Keratinocyte (primary cell): ENCODE measurements around the gene MSI1. TPM values are rescaled to one million over a fixed set of nuclear protein-coding genes. Genes with fewer than 3 reads are reported as not detected.

ENCODE experiments used
- DNase-seq: peaks from one replicate; pipeline ENCODE4 v3.0.0-alpha.2; 2011; ENCODE audit warnings: low read depth, missing footprints, low spot score
- FAIRE-seq: peaks from 2 replicates; lab custom pipeline; 2011; peaks lifted over from hg19 to GRCh38; lab: Jason Lieb, UNC
- H2AFZ ChIP-seq: 2 replicates; pipeline ENCODE4 v1.6.0; 2012; ENCODE audit warnings: low read length, control low read depth, inconsistent platforms; ENCODE audit not compliant: control insufficient read depth
- H3K27ac ChIP-seq: 2 replicates; pipeline ENCODE4 v1.5.1; 2011; ENCODE audit warnings: low read length; ENCODE audit not compliant: control insufficient read depth, insufficient read depth
- H3K27me3 ChIP-seq: 3 replicates; pipeline ENCODE4 v1.6.0; 2011; ENCODE audit warnings: low read length; ENCODE audit not compliant: control insufficient read depth, insufficient read depth; ENCODE audit errors: extremely low read depth
- H3K36me3 ChIP-seq, 2 experiments: 2 replicates in 1 of 2; 3 replicates in 1 of 2; pipeline ENCODE4 v1.5.1; 2011; ENCODE audit warnings: low read length in 2 of 2, mild to moderate bottlenecking in 1 of 2; ENCODE audit not compliant: control insufficient read depth in 2 of 2, insufficient read depth in 2 of 2; ENCODE audit errors: extremely low read depth in 1 of 2
- H3K4me1 ChIP-seq: 3 replicates; pipeline ENCODE4 v1.5.1; 2011; ENCODE audit warnings: low read length; ENCODE audit not compliant: control insufficient read depth, insufficient read depth; ENCODE audit errors: extremely low read depth
- H3K4me2 ChIP-seq: 3 replicates; pipeline ENCODE4 v1.6.0; 2011; ENCODE audit warnings: low read depth, low read length; ENCODE audit not compliant: control insufficient read depth, insufficient read depth; ENCODE audit errors: extremely low read depth
- H3K4me3 ChIP-seq, 3 experiments: fragments of 200-600 bp in 1 of 3; sonication (generic) in 1 of 3; 2 replicates in 2 of 3; 3 replicates in 1 of 3; pipeline ENCODE4 v1.5.1; 2011 to 2016; ENCODE audit warnings: low read length in 3 of 3, mild to moderate bottlenecking in 3 of 3, control low read depth in 2 of 3, inconsistent platforms in 1 of 3, low read depth in 1 of 3, mixed read lengths in 1 of 3, mixed run types in 1 of 3, moderate library complexity in 1 of 3; ENCODE audit not compliant: control insufficient read depth in 2 of 3, insufficient read depth in 2 of 3; ENCODE audit errors: extremely low read depth in 1 of 3
- H3K79me2 ChIP-seq: 2 replicates; pipeline ENCODE4 v1.6.0; 2012; ENCODE audit warnings: low read length; ENCODE audit not compliant: control insufficient read depth, insufficient read depth
- H3K9ac ChIP-seq: 3 replicates; pipeline ENCODE4 v1.6.0; 2011; ENCODE audit warnings: low read length; ENCODE audit not compliant: control insufficient read depth, insufficient read depth; ENCODE audit errors: extremely low read depth
- H3K9me1 ChIP-seq: 3 replicates; pipeline ENCODE4 v1.6.0; 2011; ENCODE audit warnings: low read length; ENCODE audit not compliant: control insufficient read depth, insufficient read depth; ENCODE audit errors: extremely low read depth
- H3K9me3 ChIP-seq: 2 replicates; pipeline ENCODE4 v1.5.1; 2012; ENCODE audit warnings: low read depth, low read length; ENCODE audit not compliant: control insufficient read depth
- H4K20me1 ChIP-seq: 3 replicates; pipeline ENCODE4 v1.6.0; 2011; ENCODE audit warnings: low read length; ENCODE audit not compliant: control insufficient read depth, insufficient read depth; ENCODE audit errors: extremely low read depth
- EZH2 ChIP-seq: IDR thresholded peaks from one replicate; pipeline ENCODE4 v1.6.1; 2012; ENCODE audit warnings: inconsistent platforms, mild to moderate bottlenecking, low read length, moderate library complexity
- dilution Hi-C: fragments of 300-500 bp; cut with MboI; formaldehyde crosslinking; loops from one replicate; pipeline ENCODE4 v1.7.0; 2020; ENCODE audit warnings: low sequenced_read_pairs; ENCODE audit not compliant: extremely low pct_ligation_motif_present
- polyA plus RNA-seq, 5 experiments: library from polyadenylated mRNA; depleted of rRNA in 3 of 5; stranded (reverse) in 3 of 5; stranded (forward) in 1 of 5; unstranded in 1 of 5; fragments of >200 nt; gene quantifications; 1 replicate in 1 of 5; 2 replicates in 3 of 5; 3 replicates in 1 of 5; pipeline versions ENCODE4 v1.2.1 to v1.2.3, GENCODE V29; 2011 to 2012; ENCODE audit warnings: missing spikeins in 2 of 5, low read depth in 1 of 5, low replicate concordance in 1 of 5
- TF ChIP-seq, protein P1 (sequence below), 3 experiments: IDR thresholded peaks in 1 of 3; conservative IDR thresholded peaks in 1 of 3; optimal IDR thresholded peaks in 1 of 3; 2 replicates in 2 of 3; 3 replicates in 1 of 3; pipeline versions ENCODE3 to v1.5.1; 2011; ENCODE audit warnings: low read length in 3 of 3, mild to moderate bottlenecking in 3 of 3, moderate library complexity in 2 of 3, control low read depth in 1 of 3, inconsistent platforms in 1 of 3; ENCODE audit not compliant: insufficient read depth in 2 of 3; ENCODE audit errors: extremely low read depth in 1 of 3

MSI1 gene
- polyA plus RNA-seq, 1 donor (not counting 4 experiments of a cell fraction or from before 2014, with no cell fraction given) = not detected

DNA sequence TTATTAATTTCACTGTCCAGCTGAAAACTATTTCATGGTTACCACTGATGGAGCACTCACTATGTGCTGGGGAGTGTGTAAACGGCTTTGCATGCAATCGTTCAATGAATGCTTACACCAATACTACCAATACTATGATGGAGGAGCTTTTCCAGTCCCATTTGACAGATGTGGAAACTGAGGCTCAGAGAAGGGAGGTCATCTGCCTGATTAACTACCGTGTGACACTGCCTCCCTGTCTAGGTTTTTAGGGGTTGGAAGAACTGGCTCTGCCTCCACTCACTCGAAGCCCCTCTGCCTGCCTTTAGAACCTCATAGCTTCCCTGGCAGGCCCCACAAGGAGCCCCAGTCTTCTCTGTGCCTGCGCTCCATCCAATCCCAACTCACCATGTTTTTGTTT lies 11.9 kb downstream of the MSI1 start:
- Histone ChIP-seq H2AFZ (no peak overlapping the region), H3K36me3 (no peaks in the 10 kb centered on the region), H3K4me1 (peaks cover 3% of the 10 kb centered on the region), H3K27me3 (peaks cover 17% of the 10 kb centered on the region), H3K9ac (no peak overlapping the region), H3K9me3 (no peaks in the 10 kb centered on the region), H3K27ac (no peak overlapping the region), H4K20me1 (no peaks in the 10 kb centered on the region), H3K4me3 (no peak overlapping the region), H3K4me2 (peak overlapping the region; percentile 63), H3K79me2 (no peaks in the 10 kb centered on the region), H3K9me1 (no peaks in the 10 kb centered on the region)
- no peak for FAIRE-seq
- dilution Hi-C loops = no loop called here
- DNase-seq = no peak
- TF ChIP-seq EZH2 = no peak
- TF ChIP-seq, protein P1, sequence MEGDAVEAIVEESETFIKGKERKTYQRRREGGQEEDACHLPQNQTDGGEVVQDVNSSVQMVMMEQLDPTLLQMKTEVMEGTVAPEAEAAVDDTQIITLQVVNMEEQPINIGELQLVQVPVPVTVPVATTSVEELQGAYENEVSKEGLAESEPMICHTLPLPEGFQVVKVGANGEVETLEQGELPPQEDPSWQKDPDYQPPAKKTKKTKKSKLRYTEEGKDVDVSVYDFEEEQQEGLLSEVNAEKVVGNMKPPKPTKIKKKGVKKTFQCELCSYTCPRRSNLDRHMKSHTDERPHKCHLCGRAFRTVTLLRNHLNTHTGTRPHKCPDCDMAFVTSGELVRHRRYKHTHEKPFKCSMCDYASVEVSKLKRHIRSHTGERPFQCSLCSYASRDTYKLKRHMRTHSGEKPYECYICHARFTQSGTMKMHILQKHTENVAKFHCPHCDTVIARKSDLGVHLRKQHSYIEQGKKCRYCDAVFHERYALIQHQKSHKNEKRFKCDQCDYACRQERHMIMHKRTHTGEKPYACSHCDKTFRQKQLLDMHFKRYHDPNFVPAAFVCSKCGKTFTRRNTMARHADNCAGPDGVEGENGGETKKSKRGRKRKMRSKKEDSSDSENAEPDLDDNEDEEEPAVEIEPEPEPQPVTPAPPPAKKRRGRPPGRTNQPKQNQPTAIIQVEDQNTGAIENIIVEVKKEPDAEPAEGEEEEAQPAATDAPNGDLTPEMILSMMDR (optimal IDR thresholded peaks at IDR 0.05 in 1 of 3, IDR thresholded peaks at IDR 0.05 in 1 of 3, conservative IDR thresholded peaks at IDR 0.05 in 1 of 3; ENCODE audit: extremely low read depth in 1 of 3, insufficient read depth in 2 of 3, low read length in 3 of 3) = no peak

- H2AFZ ChIP-seq = peak overlapping the region; percentile 61
- H3K4me2 ChIP-seq = peak overlapping the region; percentile 63
- peak overlapping the region in 1 of 3 experiments; percentile 3 for H3K4me3 ChIP-seq
- H3K27me3 ChIP-seq = peaks cover 12% of the 10 kb centered on the region
- peaks cover 3% of the 10 kb centered on the region for H3K4me1 ChIP-seq
- no peaks in the 10 kb centered on the region for H3K9me1 ChIP-seq
- no peaks in the 10 kb centered on the region for H4K20me1 ChIP-seq
- no peak overlapping the region for H3K9ac ChIP-seq
- H3K36me3 ChIP-seq = no peaks in the 10 kb centered on the region
- DNase-seq = peak; percentile 80
- no peaks in the 10 kb centered on the region for H3K79me2 ChIP-seq
- H3K27ac ChIP-seq = no peak overlapping the region
- H3K9me3 ChIP-seq = no peaks in the 10 kb centered on the region
- FAIRE-seq = peak; percentile 88
- dilution Hi-C loops = no loop called here
- TF ChIP-seq EZH2 = no peak
- TF ChIP-seq, protein P1 (optimal IDR thresholded peaks at IDR 0.05 in 1 of 3, IDR thresholded peaks at IDR 0.05 in 1 of 3, conservative IDR thresholded peaks at IDR 0.05 in 1 of 3; ENCODE audit: extremely low read depth in 1 of 3, insufficient read depth in 2 of 3, low read length in 3 of 3) = peak; percentile 89 to 99 (median 93)
These were observed 12.4 kb downstream of the MSI1 start for GRCh38 chr12:120356567-120357030.
